OCI-M2 (cell line): ENCODE data around the gene OAF.

Experiments used
- DNase-seq: peaks from one replicate; lab custom pipeline; 2025; ENCODE audit not compliant: unreplicated experiment; lab: John Stamatoyannopoulos, UW

Gene OAF

DNA sequence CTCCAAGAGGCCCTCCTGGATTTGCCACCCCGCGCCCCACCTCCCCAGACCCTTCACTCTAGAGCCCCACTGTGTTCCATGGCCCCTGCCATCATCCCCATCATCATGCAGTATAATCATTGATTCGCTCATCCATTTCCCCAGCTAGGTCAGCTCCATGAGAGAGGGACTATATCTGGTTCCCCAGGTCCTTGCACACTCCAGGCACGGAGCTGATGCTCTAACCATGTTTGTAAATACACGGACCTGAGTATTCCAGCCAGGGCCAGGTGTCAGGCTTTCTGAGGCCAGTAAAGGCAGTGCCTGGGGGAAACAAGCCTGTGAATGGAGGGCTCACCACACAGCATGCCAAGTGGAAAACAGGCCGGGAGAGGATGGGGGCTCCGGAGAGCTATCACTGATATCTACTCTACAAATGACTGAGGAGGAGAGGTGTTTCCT lies 27.1 kb upstream of the OAF start:
- no peak for DNase-seq

- no peak for DNase-seq
Observed at GRCh38 chr11:120184371-120184945, 26.4 kb upstream of the OAF start.

DNA sequence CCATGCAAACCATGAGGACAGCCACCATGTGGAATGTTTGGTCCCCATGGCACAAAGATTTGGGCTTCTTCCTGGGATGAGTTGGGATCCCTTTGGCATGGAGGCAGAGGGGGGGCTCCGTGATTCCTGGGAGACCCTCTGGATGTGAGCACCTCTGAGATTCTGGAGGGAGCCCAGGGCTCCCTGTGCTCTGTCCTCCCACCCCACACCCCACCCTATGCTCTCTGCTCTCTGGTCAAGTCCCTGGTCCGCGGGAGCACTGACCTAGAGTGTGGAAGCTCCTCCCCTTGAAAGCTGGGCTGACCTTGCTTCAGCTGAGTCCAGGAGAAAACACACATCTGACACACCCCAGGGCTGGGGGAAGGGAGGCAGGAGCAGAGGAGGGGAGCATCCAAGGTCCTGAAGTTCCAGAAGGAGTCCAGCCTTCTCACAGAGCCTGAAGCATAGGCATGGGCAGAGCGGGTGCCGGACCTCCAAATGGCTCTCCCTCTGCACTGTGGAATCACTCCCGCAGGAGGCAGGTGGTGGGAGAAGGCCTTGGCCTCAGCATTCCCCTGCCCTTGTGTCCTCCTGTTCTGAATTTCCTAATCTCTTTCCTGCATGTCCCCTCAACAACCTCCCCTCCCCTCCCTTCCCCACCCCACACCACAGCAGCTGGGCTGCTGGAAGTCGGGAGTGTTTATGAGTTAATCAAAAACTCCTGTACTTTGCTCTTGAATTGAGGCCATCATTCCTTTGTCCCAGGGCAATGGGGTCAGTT lies 25.7 kb upstream of the OAF start:
- no peak for DNase-seq

GRCh38 chr11:120185706-120186455 lies 25.0 kb upstream of the OAF start:
- DNase-seq: no peak

DNA sequence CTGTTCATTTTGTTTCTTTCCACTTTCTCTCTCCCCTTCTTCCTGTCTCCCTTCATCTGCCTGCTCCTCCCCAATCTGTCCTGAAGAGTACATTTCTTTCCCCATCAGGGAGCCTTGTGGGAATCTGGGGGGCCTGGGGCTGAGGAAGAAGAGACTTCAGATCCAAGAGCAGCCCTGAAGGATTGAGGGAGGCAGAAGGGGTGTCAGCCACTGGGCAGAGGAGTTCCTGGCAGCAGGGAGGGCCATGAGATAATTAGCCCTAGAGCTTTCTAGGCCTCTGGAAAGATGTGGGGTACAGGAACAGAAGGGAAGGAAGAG lies 24.4 kb upstream of the OAF start:
- no peak for DNase-seq

GRCh38 chr11:120186774-120187591 lies 23.8 kb upstream of the OAF start:
- no peak for DNase-seq

DNA sequence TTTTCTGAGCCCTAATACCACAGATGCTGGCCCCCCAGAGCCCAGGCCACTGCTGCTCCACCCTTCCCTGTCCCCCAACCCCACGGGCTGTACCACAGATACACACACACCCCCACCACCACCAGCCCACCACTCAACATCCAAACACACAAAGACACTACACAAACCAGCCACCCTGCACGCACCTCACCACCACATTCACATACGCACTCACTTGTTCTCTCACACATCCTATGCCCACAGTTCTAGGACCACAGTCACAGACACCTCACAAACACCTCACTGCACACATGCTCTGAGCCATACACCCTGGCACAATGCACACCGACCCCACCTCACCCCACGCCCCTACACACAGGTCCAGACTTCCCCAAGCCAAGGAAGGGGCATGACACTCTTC lies 22.5 kb upstream of the OAF start:
- no peak for DNase-seq

DNA sequence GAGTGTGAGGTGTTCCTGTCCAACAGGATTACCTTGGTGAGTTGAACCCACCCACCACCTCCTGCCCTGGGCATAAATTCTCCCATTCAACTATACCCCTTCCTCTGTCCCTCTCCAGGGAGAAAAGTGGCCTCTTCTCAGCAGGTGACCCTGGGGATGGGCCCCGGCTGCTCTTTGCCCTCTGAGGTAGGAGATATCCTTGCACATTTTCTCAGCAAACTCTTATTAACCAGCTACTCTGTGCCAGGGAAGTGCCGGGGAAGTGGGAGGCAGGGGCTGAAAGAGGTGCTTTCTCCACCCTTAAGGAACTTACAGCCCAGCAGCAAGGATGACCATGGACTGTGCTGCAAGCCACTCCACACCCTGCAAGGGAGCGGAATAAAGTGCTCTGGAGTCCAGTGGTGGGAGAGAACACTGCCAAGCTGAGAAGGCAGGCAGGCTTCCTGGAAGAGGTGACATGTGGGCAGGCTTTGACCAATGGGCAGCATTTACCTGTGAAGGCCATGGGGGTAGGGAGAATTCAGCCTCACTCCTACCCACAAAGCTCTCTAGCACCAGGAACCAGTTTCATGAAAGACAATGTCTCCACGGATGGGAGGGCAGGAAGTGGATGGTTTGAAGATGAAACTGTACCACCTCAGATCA lies 21.9 kb upstream of the OAF start:
- no peak for DNase-seq

GRCh38 chr11:120191058-120191457 lies 19.8 kb upstream of the OAF start:
- no peak for DNase-seq

GRCh38 chr11:120192831-120193625 lies 17.8 kb upstream of the OAF start:
- DNase-seq: no peak

- no peak for DNase-seq
Observed at GRCh38 chr11:120194166-120194565, 16.7 kb upstream of the OAF start.

GRCh38 chr11:120195601-120196320 lies 15.1 kb upstream of the OAF start:
- no peak for DNase-seq

GRCh38 chr11:120196826-120197225 lies 14.0 kb upstream of the OAF start:
- DNase-seq: no peak

DNA sequence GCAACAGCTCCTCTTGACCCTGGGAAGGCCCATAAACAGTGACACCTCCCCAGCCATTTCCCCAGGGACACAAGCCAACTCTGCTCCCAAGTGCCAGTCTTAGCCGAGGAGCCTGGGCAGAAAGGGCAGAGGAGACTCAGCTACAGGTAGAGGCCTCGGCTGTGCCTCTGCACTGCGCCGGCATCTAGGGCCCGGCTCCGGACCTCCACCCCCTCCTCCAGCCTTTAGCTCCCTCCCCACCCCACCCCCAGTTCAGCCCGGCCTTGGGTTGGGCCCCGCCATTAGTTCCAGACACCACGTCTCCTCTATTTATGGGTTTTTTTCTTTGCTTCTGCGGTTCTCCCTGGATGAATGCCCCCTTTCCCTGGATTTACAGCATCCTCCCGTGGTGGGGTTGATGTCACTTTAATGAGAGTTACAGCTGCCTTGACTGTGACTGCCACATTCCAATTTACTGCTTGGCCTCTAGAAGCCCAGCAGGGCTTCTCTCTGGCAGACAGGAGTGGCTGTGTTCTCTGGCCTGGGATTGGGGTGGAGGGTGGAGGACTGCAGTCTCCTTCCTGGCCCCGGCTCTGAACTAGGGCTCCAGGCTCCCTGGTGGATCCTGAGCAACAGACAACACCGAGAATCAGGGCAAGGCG lies 13.5 kb upstream of the OAF start:
- no peak for DNase-seq

DNA sequence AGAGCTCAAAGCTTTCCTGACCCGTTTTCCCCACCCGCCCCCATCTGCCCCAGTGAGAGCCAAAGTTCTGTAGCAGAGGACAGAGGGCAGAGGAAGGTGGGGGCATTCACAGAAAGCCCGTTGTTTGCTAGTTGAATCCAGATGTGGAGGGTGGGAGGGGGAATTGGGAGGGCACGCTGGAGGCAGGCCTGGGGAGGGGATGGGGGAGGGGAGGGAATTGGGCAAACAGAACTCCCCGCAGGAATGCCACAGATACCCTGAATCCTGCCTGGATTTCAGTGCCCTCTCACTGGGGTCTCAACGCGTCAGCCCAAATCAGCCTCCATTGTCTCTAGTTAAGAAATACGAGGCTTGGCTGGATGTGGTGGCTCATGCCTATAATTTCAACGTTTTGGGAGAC lies 12.9 kb upstream of the OAF start:
- DNase-seq: no peak

GRCh38 chr11:120198403-120198786 lies 12.4 kb upstream of the OAF start:
- no peak for DNase-seq

DNA sequence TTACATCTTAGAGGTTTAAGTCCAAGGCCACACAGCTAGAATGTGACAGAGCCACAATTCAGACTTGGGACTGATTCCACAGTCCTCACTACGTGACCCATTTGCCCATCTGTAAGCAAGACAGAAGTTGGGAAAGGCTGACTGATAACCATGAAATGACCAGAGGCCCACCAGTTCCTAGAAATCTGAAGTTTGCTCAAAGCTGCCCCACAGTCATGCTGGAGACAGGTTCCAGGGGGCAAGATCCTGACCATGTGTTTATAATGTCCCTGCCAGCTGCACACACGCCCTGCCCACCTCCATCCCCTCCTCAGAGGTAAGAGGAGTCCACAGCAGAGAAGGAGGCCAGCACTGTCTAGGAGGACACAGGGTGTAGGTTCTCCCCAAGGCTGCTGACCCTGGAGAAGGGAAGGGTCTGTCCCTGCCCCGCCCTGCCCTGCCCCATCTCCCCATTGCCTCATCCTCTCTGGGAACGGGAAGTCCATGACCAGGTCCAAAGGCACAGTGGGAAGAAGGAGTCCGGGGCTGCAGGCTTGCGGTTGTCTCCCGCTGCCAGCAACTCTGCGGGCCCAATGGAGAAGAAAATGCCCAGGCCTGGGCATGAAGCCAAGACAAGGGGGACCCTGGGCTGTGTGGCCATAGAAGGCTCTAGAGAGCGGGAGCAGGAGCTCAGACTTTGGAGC lies 11.9 kb upstream of the OAF start:
- no peak for DNase-seq

DNA sequence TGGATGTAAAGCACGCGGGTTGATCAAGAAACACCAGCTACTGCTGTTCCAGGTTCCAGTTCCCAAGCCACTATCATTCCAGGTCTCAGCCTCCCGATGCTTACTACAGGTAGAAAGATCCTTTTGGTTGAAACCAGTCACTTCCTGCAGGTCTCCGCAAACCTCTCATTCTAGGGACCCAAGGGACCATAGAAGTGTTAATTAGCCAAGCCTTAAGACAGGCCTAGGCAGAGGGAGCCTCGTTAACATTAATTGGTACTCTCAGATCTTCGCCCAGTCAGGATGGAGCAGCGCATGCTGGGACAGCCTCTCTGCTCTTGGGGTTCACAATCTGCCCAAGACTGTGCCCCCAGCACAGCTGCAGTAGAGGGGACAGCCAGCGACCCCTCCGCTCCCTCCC lies 11.2 kb upstream of the OAF start:
- no peak for DNase-seq

DNA sequence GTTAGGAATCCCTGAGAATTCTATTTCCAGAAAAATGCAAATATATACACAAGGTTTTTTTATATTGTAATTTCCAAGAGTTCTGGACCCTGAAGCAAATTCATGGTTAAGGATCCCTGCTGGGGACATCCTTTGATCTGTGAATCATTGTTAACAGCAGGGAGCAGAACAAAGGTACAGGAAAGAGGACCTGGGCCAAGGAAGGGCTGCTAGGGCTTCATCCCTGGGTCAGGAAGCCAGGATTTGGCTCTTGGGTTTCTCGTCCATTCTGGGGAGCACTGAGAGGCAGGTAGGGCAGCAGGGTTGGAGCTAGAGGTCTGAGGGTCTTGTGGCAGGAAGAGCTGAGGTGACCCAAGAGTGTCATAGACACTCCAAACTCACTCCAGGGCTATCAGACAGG lies 10.2 kb upstream of the OAF start:
- DNase-seq: no peak
